ENCODE results near the gene MAP2K4.

DNA sequence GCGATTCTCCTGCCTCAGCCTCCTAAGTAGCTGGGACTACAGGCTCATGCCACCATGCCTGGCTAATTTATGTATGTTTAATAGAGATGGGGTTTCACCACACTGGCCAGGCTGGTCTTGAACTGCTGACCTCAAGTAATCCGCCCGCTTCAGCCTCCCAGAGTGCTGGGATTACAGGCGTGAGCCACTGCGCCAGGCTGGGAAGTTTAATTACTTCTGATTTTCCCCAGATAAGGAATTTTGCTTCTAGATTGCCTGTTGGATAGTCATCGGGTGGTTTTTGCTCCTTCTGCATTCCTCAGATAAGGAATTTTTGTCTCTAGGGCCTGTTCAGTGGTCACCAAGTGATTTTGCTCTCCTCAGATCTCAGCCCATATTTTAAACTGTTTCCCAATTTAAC lies 112.5 kb downstream of the MAP2K4 start:
- TF ChIP-seq, protein P1, sequence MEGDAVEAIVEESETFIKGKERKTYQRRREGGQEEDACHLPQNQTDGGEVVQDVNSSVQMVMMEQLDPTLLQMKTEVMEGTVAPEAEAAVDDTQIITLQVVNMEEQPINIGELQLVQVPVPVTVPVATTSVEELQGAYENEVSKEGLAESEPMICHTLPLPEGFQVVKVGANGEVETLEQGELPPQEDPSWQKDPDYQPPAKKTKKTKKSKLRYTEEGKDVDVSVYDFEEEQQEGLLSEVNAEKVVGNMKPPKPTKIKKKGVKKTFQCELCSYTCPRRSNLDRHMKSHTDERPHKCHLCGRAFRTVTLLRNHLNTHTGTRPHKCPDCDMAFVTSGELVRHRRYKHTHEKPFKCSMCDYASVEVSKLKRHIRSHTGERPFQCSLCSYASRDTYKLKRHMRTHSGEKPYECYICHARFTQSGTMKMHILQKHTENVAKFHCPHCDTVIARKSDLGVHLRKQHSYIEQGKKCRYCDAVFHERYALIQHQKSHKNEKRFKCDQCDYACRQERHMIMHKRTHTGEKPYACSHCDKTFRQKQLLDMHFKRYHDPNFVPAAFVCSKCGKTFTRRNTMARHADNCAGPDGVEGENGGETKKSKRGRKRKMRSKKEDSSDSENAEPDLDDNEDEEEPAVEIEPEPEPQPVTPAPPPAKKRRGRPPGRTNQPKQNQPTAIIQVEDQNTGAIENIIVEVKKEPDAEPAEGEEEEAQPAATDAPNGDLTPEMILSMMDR (IDR thresholded peaks at IDR 0.05; ENCODE audit: insufficient read depth, low read depth, low read length), result no peak
- no peak for TF ChIP-seq EZH2 (IDR thresholded peaks at IDR 0.05; ENCODE audit: insufficient read depth, low read length)

Measured in astrocyte (in vitro differentiated cells and primary cell).